Inflammatory macrophage treated with lipopolysaccharide for 4 hours (primary cell): ENCODE data around the gene PRAF2.

Experiments
- DNase-seq: peaks from one replicate; pipeline ENCODE4 v3.0.0-alpha.2; 2020

The PRAF2 gene, protein sequence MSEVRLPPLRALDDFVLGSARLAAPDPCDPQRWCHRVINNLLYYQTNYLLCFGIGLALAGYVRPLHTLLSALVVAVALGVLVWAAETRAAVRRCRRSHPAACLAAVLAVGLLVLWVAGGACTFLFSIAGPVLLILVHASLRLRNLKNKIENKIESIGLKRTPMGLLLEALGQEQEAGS

DNA sequence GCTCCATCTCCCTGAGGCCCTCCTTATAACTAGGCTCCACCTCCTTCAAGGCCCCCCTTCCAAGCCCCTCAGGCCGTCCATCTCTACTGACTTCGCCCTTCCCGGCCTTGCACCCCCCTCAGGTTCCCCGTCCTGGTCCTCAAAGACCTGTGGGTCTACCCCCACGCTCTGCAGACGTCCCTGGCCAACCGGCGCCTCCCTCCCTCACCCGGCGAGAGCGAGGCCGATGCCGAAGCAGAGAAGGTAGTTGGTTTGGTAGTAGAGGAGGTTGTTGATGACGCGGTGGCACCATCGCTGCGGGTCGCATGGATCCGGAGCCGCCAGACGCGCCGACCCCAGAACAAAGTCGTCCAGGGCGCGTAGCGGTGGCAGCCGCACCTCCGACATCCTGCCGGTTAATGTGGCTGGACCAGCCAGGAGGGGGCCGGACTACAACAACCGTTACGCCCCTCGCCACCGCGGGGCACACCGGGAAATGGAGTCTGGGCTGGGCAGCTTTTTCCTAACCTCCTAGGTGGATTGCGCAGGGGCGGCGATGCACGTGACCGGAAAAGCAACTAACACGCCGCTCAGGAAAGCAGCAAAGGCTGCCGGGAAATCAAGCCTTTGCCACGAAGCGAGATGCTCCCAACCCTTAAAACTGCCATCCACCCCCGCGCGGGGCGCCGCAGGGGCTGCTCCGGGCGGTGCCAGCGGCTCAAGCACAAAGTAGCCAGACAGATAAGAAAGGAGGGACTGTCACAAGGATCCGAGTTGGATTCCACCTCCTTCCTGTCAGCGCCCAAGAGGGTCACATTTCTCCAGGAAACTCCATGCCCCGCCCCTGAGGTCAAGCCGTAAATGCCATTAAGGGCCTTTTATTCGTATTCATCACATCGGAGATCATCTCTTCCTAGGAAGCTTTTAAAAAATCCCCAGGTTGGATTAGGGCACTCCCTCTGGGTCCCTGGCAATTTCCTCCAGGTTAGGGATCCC is at the start of gene PRAF2:
Gene PRAF2, minus strand, starts transcription at position 402 of the 975 bp plus-strand sequence. Its CDS starts 15 bp downstream, at position 387.
- peak; percentile 78 for DNase-seq

DNA sequence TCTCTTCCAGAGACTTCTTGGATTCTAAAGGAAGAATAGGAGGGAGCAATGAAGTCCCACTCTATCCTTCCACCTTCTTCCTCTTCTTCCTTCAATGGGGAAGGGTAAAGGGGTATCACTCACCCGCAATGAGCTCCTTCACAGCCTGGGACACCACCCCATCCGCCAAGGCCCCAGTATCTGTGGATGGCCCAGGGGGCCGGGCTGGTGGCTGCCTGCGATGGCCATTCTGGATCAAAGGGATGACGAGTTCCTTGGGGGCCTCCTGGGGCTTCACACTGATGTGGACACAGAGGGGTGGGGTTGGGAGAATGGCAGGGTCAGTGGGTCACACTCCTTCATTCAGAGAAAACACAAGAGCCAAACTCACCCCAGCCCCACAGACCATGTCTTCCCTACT is 48.7 kb upstream of the PRAF2 start:
- no peak for DNase-seq

DNA sequence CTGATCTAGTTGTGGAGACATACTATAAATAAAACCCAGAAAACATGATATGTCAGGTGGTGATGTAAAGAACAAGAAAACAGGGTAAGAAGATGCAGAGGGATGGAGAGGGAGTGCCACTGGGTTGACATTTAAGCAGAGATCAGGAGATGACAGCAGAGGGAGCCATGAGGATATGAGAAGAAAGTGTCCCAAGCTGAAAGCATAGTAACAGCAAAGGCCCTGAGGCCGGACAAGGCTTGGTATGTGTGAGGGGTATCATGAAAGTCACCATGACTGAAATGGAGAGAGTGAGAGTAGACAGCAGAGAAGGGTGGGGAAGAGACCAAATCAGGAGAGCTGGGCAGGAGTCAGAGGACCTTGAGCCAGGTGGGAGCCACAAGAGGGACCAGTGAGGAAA is 46.3 kb upstream of the PRAF2 start:
- DNase-seq: no peak

DNA sequence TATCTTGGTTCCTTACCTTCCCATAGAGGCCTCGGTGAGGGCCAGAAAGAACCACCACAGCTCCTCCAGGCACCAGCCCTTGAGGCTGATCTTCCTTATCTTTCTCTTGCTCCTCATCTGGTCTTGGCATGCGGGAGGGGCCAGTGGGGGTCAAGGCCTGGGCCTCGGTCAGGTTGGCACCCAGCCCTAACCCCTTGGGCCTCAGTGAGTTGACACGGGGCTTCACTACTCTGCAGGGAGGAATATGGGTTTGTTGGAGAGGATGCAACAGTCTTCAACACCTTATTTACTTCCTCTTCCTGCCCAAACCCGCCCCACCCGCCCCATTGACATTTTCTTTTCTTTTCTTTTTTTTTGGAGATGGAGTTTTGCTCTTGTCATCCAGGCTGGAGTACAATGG is 43.8 kb upstream of the PRAF2 start:
- DNase-seq: no peak

DNA sequence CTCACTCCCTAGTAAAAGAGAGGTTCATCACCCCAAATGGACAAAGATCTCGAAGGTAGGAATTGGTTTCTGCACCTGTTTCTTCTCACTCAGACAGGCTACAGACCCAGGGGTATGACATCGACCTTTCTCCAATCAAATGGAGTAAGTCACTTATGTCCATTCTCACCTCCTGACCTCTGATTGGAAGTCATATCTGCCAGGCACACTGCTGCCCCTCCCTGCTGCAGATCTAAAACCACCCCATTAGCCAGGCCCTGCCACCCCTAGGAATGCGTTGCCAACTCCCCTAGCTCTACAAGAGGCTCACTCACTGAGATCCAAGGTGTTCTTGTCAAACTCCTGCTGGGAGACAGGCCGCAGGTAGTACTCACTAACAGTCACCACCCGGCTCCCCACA is 42.9 kb upstream of the PRAF2 start:
- no peak for DNase-seq

DNA sequence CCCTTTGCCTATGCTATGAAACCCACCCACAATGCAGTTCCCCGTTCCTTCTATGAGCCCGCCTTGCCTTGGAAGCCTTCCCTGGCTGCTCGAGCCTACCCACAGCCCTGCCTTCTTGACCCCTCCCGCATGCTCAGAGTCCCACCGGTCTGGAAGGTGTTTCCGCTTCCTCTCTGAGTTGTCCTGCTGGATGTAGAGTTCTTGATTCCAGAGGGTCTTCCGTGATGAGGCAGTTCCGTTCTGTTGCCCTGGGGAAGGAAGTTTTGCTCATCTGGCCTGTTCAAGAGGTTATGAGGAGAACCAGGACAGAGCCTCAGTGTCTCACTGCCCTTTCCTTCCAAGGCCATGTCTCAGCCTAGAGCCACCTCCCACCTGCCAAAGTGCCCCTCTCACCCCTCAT is 42.3 kb upstream of the PRAF2 start:
- DNase-seq: no peak

DNA sequence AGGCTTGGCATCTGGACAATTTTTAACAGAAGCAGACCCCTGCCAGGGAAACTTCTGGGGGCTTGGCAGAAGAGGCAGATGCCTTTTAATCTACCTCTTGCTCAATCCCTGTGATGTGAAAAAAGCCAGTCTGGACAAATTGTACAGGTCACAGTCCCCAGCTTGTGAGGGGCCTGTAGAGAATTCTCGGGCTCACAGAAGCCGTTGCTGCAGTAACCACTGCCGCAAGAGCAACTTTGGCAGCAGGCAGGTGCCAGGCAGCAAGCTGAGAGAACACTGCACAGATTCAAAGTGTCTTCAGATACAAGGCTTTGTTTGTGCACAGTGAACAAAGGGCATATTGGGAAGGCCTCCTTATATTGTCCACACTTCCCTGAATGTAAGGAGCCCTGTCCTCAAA is 38.0 kb upstream of the PRAF2 start:
- no peak for DNase-seq

DNA sequence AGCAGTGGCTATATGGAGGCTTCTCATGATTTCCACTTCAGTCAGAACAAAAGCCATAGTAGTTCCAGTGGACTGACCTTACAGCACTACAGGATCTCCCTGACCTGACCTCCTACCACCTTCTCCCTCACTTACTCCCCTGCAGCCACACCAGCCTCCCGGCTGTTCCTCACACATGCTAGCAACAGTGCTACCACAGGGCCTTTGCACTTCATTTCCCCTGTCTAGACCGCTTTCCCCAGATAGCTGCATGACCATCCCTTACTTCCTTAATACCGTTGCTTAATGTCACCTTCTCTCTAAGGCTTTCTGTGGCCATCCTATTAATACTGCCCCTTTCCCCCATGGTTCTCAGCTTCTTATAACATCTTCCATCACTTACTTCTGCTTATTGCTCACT is 36.6 kb upstream of the PRAF2 start:
- DNase-seq: no peak

DNA sequence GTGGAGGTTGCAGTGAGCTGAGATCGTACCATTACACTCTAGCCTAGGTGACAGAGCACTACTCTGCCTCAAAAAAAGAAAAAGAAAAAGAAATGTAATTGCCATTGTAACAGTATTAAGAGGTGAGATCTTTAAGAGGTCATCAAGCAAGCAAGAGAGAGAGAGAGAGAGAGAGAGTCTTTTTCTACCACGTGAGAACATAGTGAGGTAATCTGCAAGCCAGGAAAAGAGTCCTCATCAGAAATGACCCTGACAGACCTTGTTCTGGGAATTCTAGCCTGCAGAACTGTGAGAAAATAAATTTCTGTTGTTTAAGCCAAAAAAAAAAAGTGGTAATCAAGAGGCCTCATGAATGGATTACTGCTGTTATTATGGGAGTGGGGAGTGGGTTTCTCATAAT is 34.8 kb upstream of the PRAF2 start:
- DNase-seq: no peak

DNA sequence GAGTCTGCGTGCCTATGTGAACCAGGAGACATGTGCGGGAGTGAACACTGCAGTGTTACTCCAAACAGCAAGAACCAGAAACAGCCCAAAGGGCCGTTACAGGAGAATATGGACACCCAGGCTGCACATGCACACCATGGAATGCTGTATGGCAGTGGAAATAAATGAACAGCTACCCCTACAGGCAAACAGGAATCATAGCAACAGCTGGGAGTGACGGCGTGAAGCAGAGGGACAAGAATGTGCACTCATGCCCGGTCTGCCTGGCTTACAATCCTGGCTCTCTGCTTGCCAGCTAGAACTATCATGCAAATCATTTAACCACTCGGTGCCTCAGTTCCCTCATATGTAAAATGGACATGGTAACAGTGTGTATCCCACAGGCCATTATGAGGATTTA is 33.1 kb upstream of the PRAF2 start:
- peak; percentile 21 for DNase-seq

DNA sequence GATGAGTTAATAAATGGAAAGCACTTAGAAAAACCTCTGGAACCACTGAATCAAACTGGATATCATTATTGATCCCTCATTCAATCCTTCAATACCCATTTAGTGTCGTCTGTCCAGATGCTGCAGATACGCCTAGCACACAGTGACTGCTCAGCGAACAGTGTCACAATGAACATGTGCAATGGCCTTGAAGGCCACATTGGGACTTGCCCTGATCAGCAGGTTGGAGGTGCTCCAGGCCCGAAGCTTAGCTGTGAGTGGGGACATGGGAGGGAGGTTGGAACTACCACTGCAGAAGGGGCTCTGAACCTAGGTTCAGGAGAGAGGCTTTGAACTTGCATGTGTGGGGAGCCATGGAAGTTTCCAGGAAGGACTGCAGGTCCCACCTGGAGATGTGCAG is 32.5 kb upstream of the PRAF2 start:
- DNase-seq: no peak

DNA sequence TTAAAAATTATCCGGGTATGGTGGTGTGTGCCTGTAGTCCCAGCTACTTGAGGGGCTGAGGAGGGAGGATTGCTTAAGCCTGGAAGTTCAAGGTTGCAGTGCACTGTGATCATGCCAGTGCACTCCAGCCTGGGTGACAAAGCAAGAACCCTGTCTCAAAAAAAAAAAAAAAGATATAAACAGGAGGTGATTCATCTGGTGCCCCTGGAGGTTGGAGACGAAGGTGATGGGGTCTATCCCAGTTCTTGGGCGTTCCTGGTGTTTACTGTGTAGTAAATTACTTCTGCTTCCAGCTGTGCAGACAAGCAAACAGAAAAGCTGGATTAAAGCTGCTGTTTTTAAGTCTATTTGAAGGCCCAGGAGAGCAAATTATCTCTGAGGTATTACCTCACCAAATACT is 29.8 kb upstream of the PRAF2 start:
- DNase-seq: no peak

DNA sequence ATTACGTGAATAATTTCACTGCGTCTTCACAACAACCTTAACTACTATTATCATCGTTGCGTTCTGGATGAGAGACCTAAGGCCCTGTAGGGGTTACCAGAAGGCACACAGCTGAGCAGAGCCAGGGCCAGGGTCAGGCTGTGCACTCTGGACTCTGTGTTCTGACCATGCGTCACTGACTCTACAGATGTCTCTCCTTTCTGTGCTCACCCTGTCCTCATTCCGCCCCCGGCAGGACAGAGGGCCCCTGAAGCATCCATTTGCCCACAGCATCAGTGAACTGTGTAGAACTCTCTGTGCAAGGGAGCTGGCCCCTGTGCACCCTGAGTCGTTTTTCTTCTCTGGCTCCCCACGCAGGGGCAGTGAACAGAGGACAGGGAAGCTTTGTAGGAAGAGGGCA is 28.4 kb upstream of the PRAF2 start:
- DNase-seq: no peak

DNA sequence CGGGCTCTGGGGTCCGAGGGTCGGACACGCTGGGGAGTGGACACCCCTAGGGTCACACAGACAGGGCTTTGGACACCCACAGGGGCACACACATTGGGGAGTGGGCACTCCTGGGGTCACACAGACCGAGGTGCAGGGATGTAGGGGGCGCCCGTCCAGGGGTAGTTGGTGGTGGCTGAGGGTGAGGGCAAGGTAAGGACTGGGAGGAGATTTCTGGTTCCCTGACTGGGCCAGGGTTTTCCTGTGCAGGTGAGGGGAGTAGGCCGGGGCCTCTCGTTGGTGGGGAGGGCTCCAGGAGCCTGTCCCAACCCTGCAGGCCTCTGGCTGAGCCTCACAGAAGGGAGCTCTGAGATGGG is 27.8 kb upstream of the PRAF2 start:
- no peak for DNase-seq

DNA sequence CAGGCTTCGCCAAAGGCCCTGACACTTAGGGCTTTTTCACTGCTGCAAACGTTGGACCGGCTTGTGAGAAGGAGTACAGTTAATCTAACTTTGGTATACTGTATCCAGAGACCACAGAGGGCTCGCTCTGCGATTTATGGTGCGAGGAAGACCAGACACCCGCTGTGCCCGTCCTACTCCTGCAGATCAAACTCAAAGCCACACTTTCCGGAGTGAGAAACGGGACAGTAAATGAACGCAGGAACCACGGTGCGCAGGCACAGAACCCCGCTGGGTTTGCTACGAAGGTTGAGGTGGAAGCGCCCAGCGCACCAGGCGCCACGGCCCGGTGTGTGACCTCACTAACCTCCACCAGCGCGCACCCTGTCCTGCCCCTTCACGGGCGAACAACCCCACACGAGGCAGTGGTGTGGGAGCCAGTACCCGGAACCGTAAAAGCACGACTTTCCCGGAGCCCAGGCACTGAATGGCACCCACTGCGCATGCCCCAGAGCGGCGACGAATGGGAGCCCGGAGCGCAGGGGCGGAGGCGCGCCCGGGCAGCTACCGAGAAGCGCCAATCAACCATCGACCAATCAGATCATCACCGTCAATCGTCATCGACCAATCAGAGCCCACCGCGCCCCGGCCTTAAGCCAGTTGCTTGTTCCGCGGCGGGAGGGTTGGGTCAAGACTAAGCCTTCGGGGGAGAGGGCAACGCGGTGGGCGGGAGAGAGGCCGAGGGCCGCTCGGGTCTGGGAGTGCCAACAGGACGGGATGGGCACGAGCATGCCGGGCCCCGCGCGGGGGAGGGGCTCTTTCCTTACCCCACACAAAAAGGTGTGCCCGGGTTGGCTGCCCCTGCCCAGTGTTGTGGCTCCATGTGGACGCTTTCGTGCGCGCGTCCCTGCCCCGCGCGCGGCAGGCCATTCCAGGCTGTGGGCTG is 27.2 kb upstream of the PRAF2 start:
- DNase-seq: peak; percentile 92

DNA sequence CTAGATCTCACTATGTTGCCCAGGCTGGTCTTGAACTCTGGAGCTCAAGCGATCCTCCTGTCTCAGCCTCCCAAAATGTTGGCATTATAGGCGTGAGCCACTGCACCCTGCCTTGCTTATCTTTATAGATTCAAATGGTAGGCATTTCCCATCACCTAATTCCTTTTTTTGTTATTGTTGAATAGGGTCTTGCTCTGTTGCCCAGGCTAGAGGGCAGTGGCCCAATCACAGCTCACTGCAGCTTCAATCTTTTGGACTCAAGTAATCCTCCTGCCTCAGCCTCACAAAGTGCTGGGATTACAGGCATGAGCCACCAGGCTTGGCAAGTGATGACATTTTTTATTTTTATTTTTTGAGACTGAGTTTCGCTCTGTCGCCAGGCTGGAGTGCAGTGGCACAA is 22.6 kb upstream of the PRAF2 start:
- no peak for DNase-seq

DNA sequence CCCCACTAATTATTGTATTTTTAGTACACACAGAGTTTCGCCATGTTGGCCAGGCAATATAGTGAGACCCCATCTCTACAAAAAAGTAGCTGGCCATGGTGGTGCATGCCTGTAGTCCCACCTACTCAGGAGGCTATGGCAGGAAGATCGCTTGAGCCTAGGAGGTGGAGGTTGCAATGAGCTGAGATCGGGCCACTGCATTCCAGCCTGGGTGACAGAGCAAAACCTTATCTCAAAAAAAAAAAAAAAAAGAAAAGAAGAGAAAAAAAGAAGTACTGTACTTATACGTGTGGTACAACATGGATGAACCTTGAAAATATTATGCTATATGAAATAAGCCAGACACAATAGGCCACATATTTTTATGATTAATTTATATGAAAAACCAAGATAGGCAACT is 15.8 kb upstream of the PRAF2 start:
- no peak for DNase-seq

DNA sequence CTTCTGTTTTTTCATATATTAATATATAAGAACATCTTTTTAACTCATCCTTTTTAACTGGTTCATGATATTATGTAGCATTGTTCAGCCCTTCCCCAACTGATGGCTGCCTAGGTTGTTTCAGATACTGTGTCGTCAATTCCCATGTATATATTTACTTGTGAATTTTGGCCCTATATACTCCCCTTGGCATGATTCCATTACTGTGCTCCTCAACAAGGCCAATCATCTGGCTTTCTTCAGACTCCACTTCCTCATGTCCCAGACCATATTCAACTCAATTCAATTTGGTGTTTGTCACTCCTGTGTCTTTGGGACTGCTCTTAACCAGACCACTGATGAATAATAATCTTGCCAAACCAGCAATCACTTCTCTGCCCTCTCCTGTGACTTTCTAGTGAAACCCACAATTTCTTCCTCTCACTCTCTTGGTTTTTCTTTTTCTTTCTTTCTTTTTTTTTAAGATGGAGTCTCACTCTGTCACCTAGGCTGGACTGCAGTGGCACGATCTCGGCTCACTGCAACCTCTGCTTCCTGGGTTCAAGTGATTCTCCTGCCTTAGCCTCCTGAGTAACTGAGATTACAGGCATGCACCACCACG is 8.6 kb upstream of the PRAF2 start:
- peak; percentile 8 for DNase-seq

DNA sequence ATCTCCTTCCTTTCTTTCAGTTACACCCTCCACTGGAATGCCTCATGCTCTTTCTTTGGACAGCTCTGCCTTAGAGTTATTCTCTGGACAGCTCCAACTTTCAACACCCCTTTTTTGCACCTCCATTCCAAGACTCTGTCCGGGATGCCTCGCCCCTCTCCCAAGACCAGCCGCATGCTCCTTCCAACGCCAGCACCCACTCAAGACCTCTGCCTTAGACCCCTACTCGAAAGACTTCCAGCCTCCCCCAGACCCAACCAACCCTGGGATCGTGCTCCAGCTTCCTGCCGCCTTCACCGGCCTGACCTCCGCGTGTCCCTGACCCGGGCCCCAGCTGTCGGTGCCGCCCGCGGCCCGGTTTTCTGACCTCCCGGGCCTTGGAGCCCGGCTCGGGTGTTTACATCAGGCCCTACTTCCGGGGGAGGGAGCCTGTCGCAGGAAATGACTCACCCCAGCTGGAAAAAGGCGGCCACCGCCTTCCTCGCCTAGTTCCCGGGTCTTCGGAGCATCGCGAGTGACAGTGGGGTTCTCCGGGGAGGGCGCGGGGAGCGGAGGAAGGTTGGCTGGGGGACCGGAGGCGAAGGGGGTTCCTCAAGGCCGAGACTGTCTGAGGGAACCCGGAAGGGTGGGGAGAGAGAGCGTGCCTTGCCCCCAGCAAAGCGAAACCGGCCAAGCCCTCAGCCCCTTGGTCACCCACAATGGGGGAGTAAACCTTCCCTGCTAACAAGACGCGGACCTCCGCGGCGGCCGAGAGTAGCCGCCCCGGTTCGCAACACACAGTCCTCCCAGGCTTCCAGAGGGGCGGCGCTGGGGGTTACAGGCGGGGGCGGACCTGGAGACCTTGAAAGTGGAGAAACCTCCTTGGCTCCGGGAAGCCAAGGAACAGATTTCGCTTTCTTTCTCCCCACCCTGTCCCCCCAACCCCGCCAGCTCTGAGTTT is 6.0 kb upstream of the PRAF2 start, which contains the start of gene WDR45:
Gene WDR45, minus strand, starts transcription at position 399 of the 940 bp plus-strand sequence. CDS start 1,792 bp downstream, outside the sequence.
- peak; percentile 78 for DNase-seq

DNA sequence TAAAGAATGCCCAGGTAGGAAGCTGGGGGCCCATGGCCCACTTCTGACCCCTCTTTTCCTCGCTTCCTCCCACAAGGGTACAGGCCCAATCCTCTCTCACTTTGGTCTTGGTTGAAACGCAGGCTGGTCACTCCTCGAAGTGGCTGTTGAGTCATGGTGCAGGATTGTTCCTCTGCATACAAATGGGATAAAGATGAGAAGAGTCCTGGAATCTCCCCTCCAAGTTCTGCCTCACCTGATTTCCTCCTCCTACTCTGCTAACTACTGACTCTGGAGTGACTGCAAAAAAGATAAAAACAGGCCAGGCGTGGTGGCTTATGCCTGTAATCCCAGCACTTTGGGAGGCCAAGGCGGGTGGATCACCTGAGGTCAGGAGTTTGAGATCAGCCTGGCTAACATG is 4.1 kb upstream of the PRAF2 start:
- no peak for DNase-seq

DNA sequence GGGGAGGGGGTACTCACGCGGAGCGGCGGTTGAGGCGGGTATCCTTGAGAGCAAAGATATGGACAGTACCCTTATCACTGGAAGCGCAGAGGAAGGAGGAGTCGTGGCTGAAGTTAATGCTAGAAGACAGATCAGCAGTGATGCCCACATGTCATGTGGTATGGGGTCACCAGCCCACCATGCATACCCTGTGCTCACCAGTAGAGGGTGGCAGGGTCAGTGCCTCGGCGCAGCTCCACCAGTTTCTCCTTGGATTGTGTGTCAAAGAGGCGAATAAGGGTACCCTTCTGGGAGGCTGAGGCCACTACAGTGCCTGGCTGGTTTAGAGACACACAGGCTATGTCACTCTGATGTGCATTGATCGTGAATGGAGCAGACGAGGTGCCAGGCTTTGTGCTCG is 1.5 kb upstream of the PRAF2 start:
- no peak for DNase-seq

DNA sequence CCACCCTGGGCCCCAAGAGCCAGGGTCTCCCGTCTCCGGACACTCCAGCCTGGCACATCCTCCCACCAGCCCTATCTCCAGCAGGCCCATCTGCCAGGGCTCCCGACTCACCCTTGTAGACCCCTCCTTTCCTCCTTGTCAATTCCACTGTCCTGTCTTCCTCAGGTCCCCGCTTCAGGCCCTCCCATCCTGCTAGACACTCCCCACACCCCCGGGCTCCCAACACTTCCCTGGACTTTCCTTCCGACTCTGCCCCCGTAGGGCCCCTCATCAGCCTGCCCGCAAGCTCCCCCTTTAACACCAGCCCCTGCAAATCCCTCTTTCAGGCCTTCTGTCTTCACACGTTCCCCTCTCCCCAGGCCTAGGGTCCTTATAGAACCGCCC is 1.1 kb downstream of the PRAF2 start:
- DNase-seq: no peak
